Subcutaneous abdominal adipose tissue (tissue), 5 donors: Measurements from ENCODE around the gene FBXO44.
"Not testable (repeated sequence)": the region's sequence is repeated elsewhere in the genome, so short reads cannot be mapped to it uniquely, and the experiment has no call there.

Experiments used
- H3K27ac ChIP-seq: one replicate; pipeline ENCODE4 v1.7.0; 2013; ENCODE audit warnings: low read depth, mild to moderate bottlenecking, inconsistent platforms, low read length, moderate library complexity
- H3K27me3 ChIP-seq, 5 donors: one replicate each; pipeline ENCODE4 v1.7.0; 2013; ENCODE audit warnings: low read length in 5 of 5, inconsistent platforms in 1 of 5; ENCODE audit not compliant: control insufficient read depth in 5 of 5, insufficient read depth in 4 of 5
- H3K36me3 ChIP-seq, 5 donors: one replicate each; pipeline ENCODE4 v1.7.0; 2013; ENCODE audit warnings: low read length in 5 of 5; ENCODE audit not compliant: control insufficient read depth in 5 of 5, insufficient read depth in 5 of 5
- H3K4me1 ChIP-seq, 5 donors: one replicate each; pipeline ENCODE4 v1.7.0; 2013; ENCODE audit warnings: low read length in 5 of 5, mild to moderate bottlenecking in 3 of 5, moderate library complexity in 1 of 5; ENCODE audit not compliant: control insufficient read depth in 5 of 5, insufficient read depth in 5 of 5
- H3K4me3 ChIP-seq, 5 donors: one replicate each; pipeline ENCODE4 v1.7.0; 2013; ENCODE audit warnings: low read length in 5 of 5, low read depth in 1 of 5
- H3K9ac ChIP-seq, 5 donors: one replicate each; pipeline ENCODE4 v1.7.0; 2013; ENCODE audit warnings: low read length in 5 of 5, mild to moderate bottlenecking in 4 of 5, moderate library complexity in 3 of 5
- H3K9me3 ChIP-seq, 5 donors: one replicate each; pipeline ENCODE4 v1.7.0; 2013; ENCODE audit warnings: low read length in 5 of 5; ENCODE audit not compliant: control insufficient read depth in 5 of 5
- donor health status: healthy.
- donor health status: healthy.
- donor health status: healthy.
- donor health status: healthy.
- donor health status: healthy.

FBXO44 gene

GRCh38 chr1:11638121-11638520 lies 16.6 kb upstream of the FBXO44 start:
- Histone ChIP-seq H3K9me3 (no peaks in the 10 kb centered on the region), H3K27me3 (peaks cover 5 to 26% (median 17%) of the 10 kb centered on the region in 5 donors)

DNA sequence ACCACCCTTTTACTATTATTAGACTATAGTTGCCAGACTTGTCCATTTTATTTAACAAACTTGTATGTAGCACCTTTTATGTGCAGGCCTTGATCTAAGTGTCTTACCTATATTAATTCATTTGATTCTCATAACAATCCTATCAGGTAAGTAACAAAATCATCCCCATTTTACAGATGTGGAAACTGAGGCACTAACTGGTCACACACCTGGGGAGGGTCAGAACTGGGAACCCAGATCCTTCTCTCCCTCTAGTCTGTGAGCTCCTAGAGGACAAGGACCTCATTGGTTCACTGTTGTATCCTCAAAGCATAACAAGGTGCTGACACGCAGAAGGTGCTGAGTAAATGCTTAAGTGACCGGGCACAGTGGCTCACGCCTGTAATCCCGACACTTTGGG lies 15.3 kb upstream of the FBXO44 start:
- no peaks in the 10 kb centered on the region for H3K9me3 ChIP-seq
- peaks cover 0 to 16% (median 0%) of the 10 kb centered on the region in 5 donors for H3K4me1 ChIP-seq
- H3K4me3 ChIP-seq, result no peak overlapping the region
- H3K36me3 ChIP-seq, result no peaks in the 10 kb centered on the region
- no peak overlapping the region for H3K9ac ChIP-seq
- H3K27me3 ChIP-seq, result peaks cover 5 to 19% (median 13%) of the 10 kb centered on the region in 5 donors
- H3K27ac ChIP-seq, result no peak overlapping the region

More at GRCh38 chr1:11638121-11638520, 16.6 kb upstream of the FBXO44 start:
- Histone ChIP-seq H3K27ac (no peak overlapping the region), H3K9ac (no peak overlapping the region), H3K4me3 (no peak overlapping the region), H3K4me1 (peaks cover 0 to 16% (median 0%) of the 10 kb centered on the region in 5 donors), H3K36me3 (no peaks in the 10 kb centered on the region)

DNA sequence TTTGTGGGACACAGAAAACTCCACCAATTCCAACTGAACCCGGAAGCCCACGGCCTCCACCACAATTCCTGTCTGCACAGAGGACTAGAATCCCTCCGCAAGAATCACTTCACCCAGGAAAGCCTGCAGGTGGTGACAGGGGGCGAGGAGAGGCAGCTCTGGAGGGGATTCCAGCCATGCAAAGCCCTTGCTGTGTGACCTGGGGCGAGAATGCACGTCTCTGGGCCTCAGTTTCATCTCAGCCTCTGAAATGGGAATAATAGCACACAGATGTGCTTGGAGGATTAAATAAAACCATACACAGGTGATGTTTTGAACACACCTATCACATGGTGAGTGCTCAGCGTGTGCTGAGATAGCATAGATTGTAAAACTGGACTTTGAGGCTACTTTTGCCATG lies 14.6 kb upstream of the FBXO44 start:
- Histone ChIP-seq H3K27me3 (peaks cover 5 to 18% (median 13%) of the 10 kb centered on the region in 5 donors), H3K27ac (no peak overlapping the region), H3K9me3 (no peaks in the 10 kb centered on the region)

DNA sequence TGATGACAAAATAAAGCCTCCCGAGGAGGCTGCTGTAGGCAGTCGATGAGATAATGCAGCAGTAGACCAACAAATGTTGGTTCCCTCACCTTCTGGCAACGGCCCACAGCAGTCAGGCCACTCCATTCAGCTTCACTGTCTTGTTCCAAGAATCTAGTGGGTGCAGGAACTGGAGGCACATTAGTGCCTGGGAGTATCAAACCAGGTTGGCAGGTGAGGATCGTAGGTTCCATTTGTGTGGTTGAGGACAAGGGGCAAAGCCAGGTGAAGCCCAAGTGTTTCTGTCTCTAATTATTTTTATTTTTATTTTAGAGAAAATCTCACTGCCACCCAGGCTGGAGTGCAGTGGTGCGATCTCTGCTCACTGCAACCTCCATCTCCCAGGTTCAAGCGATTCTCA lies 13.7 kb upstream of the FBXO44 start:
- Histone ChIP-seq H3K27ac (no peak overlapping the region), H3K9ac (no peak overlapping the region), H3K36me3 (no peaks in the 10 kb centered on the region), H3K27me3 (peaks cover 5 to 17% (median 13%) of the 10 kb centered on the region in 5 donors), H3K9me3 (no peaks in the 10 kb centered on the region), H3K4me3 (no peak overlapping the region), H3K4me1 (peaks cover 0 to 16% (median 0%) of the 10 kb centered on the region in 5 donors)

More for the DNA sequence above, 14.6 kb upstream of the FBXO44 start:
- Histone ChIP-seq H3K9ac (no peak overlapping the region), H3K4me1 (peaks cover 0 to 16% (median 0%) of the 10 kb centered on the region in 5 donors), H3K36me3 (no peaks in the 10 kb centered on the region), H3K4me3 (no peak overlapping the region)

GRCh38 chr1:11641776-11642305 lies 12.8 kb upstream of the FBXO44 start:
- H3K27ac ChIP-seq, result no peak overlapping the region
- H3K9ac ChIP-seq, result no peak overlapping the region
- no peaks in the 10 kb centered on the region for H3K36me3 ChIP-seq
- H3K4me1 ChIP-seq, result peaks cover 0 to 16% (median 0%) of the 10 kb centered on the region in 5 donors
- peaks cover 4 to 18% (median 15%) of the 10 kb centered on the region in 5 donors for H3K27me3 ChIP-seq
- H3K9me3 ChIP-seq, result no peaks in the 10 kb centered on the region
- no peak overlapping the region for H3K4me3 ChIP-seq

DNA sequence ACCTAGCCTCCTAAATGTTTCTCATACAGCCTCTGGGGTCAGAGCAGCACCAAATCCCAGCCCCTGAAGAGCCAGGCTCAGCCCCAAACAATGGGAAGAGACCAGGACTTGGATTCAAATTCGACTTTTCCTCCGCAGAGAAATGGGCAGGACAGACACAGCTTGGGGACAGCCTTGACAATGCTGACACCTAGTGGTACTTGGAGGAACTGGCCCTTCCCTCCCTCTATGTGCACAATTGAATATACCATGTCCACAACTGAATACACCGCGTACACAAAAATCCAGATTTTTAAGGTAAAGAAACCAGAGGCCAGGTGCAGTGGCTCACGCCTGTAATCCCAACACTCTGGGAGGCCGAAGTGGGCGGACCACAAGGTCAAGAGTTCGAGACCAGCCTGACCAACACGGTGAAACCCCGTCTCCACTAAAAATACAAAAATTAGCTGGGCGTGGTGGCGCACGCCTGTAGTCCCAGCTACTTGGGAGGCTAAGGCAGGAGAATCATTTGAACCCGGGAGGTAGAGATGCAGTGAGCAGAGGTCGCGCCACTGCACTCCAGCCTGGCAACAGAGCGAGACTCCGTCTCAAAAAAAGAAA lies 12.2 kb upstream of the FBXO44 start:
- Histone ChIP-seq H3K4me1 (peaks cover 0 to 16% (median 0%) of the 10 kb centered on the region in 5 donors), H3K27me3 (peaks cover 5 to 14% (median 10%) of the 10 kb centered on the region in 5 donors)
- not testable (repeated sequence) for H3K9ac ChIP-seq

GRCh38 chr1:11643782-11644181 lies 10.9 kb upstream of the FBXO44 start:
- H3K36me3 ChIP-seq, result no peaks in the 10 kb centered on the region
- H3K27me3 ChIP-seq, result peaks cover 0 to 25% (median 14%) of the 10 kb centered on the region in 5 donors
- peaks cover 0 to 21% (median 7%) of the 10 kb centered on the region in 5 donors for H3K4me1 ChIP-seq

More for the DNA sequence above, 12.2 kb upstream of the FBXO44 start:
- H3K36me3 ChIP-seq, H3K27ac ChIP-seq, H3K9me3 ChIP-seq, H3K4me3 ChIP-seq: not testable (repeated sequence)

DNA sequence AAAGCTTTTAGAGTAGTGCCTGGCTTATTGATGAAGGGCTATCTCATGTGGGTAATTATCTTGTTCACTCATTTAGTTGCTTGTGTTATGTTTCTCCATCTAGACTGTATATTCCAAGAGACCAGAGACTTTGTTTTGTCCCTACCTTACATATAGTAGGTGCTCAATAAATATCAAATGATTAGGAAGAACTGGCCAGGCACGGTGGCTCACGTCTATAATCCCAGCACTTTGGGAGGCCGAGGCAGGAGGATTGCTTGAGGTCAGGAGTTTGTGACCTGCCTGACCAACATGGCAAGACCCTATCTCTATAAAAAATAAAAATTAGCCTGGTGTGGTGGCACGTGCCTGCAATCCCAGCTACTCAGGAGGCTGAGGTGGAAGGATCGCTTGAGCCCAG lies 9.4 kb upstream of the FBXO44 start:
- peaks cover 0 to 23% (median 14%) of the 10 kb centered on the region in 5 donors for H3K4me1 ChIP-seq
- H3K9ac ChIP-seq, result no peak overlapping the region
- no peak overlapping the region for H3K4me3 ChIP-seq
- H3K27ac ChIP-seq, result no peak overlapping the region
- peaks cover 11 to 33% (median 19%) of the 10 kb centered on the region in 5 donors for H3K27me3 ChIP-seq
- no peaks in the 10 kb centered on the region for H3K9me3 ChIP-seq
- no peaks in the 10 kb centered on the region for H3K36me3 ChIP-seq

More at GRCh38 chr1:11643782-11644181, 10.9 kb upstream of the FBXO44 start:
- Histone ChIP-seq H3K9me3 (no peaks in the 10 kb centered on the region), H3K27ac (no peak overlapping the region), H3K4me3 (no peak overlapping the region), H3K9ac (no peak overlapping the region)

- H3K27me3 ChIP-seq, result peaks cover 12 to 31% (median 23%) of the 10 kb centered on the region in 5 donors
- no peaks in the 10 kb centered on the region for H3K9me3 ChIP-seq
- no peak overlapping the region for H3K4me3 ChIP-seq
- H3K4me1 ChIP-seq, result peaks cover 0 to 23% (median 15%) of the 10 kb centered on the region in 5 donors
- no peaks in the 10 kb centered on the region for H3K36me3 ChIP-seq
- no peak overlapping the region for H3K9ac ChIP-seq
- no peak overlapping the region for H3K27ac ChIP-seq
These were observed 8.9 kb upstream of the FBXO44 start for GRCh38 chr1:11645670-11646265.

DNA sequence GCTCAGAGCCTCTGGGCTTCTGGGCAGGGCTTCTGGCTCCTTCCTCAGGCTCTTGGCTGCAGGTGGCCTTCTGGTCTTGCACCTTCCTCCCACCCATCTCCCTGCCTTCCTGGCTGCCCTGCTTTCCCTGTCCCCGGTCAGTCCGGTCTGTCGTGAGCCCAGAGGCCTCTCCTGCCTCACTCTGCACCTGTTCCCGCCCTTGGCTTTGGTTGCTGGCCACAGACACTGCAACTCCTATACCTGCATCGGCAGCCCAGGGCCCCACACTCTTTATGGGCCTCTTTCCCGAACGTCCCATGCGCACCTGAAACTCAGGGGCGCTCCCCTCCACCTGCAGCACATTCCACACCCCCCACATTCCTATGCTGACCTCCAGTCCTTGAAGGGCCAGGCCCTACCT lies 8.4 kb upstream of the FBXO44 start:
- no peaks in the 10 kb centered on the region for H3K36me3 ChIP-seq
- H3K27me3 ChIP-seq, result peaks cover 18 to 30% (median 27%) of the 10 kb centered on the region in 5 donors
- peaks cover 0 to 21% (median 11%) of the 10 kb centered on the region in 5 donors for H3K4me1 ChIP-seq
- no peak overlapping the region for H3K27ac ChIP-seq
- no peak overlapping the region for H3K9ac ChIP-seq
- no peaks in the 10 kb centered on the region for H3K9me3 ChIP-seq
- H3K4me3 ChIP-seq, result no peak overlapping the region
